GM13977 (cell line): ENCODE results near the gene ALDH1L1.

Experiments
- DNase-seq: peaks from one replicate; pipeline ENCODE4 v3.0.0; 2012; ENCODE audit warnings: low spot score
- in situ Hi-C: fragments of 300-500 bp; cut with MboI; formaldehyde crosslinking; loops from one replicate; pipeline ENCODE4 v1.12.0; 2022; ENCODE audit warnings: low sequenced_read_pairs, low pct_unique_long_range_greater_than_20kb, mixed read lengths, inconsistent platforms; ENCODE audit not compliant: unreplicated experiment
- TF ChIP-seq, protein P1 (sequence below): IDR thresholded peaks from 2 replicates; pipeline ENCODE4 v1.5.1; 2012; ENCODE audit warnings: mild to moderate bottlenecking, control low read depth; ENCODE audit not compliant: insufficient read depth; ENCODE audit errors: extremely low read depth, missing control alignments

ALDH1L1 gene

DNA sequence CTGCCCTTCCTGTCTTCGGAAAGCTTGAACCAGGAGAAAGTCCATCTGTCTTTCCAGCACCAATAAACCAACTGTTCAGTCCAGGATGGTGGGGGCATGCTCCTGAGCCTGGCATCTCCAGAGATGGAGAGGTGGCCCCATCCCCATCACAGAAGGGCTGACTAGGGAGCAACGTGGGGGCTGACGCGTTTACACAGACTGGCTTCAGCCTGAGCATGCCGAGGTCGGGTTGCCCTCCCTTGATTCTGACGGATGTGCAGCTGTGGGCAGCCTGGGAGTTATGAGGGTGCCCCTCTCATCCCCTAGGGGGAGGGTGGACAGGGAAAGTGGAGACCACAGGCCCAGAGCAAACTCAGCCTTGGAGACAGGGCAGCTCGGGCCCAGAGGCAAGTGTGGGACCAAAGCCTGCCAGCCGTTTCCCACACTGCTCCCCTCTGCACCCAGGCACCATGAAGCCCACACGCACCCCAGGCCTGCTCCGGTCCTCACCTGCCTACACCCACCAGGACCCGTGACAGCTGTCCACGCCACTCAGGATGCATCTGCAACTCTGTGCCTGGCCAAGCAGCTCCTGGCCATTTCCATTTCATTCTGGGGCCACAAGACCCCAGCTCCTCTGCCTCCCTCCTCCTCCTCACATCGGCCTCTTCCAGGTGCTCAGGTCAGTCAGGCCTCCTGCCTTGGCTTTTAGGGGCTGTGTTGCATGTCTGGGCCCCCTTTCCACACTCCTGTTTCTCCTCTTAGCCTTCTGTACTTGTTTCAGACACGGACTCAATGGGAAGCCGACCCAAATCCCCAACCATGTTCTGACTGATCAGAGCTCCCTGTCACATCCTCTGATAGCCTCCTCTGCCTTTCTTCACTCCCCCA lies 48.3 kb downstream of the ALDH1L1 start:
- TF ChIP-seq, protein P1, sequence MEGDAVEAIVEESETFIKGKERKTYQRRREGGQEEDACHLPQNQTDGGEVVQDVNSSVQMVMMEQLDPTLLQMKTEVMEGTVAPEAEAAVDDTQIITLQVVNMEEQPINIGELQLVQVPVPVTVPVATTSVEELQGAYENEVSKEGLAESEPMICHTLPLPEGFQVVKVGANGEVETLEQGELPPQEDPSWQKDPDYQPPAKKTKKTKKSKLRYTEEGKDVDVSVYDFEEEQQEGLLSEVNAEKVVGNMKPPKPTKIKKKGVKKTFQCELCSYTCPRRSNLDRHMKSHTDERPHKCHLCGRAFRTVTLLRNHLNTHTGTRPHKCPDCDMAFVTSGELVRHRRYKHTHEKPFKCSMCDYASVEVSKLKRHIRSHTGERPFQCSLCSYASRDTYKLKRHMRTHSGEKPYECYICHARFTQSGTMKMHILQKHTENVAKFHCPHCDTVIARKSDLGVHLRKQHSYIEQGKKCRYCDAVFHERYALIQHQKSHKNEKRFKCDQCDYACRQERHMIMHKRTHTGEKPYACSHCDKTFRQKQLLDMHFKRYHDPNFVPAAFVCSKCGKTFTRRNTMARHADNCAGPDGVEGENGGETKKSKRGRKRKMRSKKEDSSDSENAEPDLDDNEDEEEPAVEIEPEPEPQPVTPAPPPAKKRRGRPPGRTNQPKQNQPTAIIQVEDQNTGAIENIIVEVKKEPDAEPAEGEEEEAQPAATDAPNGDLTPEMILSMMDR: no peak
- in situ Hi-C loops: no loop called here
- DNase-seq: no peak

DNA sequence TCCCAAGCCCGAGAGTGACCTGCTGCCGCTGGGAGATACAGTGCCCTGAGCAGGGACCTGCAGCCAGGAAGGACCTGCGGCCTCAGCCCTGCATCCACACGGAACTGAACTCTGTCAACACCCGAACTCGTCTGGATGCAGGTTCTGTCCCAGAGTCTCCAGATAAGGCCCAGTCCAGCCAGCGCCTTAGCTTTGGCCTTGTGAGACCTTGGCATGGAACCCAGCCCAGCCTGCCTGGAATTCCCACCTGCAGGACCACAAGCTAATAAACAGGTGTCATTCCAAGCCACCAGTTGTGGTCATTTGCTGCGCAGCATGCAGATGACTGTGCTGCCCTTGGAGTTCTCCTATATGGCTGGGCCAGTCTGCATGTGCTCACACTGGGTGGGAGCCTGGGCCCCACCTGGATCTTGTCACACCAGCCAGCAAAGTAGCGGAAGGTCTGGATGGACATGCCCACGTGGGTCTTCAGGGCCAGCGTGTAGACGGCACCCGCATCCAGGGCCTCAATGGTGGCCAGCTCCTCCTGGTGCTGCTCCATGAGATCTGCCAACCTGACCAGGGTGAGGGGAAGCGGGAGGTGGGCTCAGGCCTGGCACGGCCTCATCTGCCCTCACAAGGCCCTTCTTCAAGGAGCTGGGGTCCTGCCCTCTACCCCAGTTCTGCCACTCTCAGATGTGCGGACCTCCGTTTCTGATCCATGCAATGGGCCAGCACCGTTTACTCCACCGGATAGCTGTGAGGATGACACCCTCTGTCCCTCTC lies 49.2 kb downstream of the ALDH1L1 start:
- DNase-seq: no peak
- in situ Hi-C loops: no loop called here
- TF ChIP-seq, protein P1: no peak

- TF ChIP-seq, protein P1: no peak
- DNase-seq: no peak
- in situ Hi-C loops: no loop called here
Observed at GRCh38 chr3:126130081-126130855, 50.1 kb downstream of the ALDH1L1 start.

- TF ChIP-seq, protein P1: no peak
- in situ Hi-C loops: no loop called here
- no peak for DNase-seq
Observed at GRCh38 chr3:126129398-126129891, 50.9 kb downstream of the ALDH1L1 start.

- no peak for DNase-seq
- TF ChIP-seq, protein P1: no peak
- in situ Hi-C loops: no loop called here
Observed at GRCh38 chr3:126128504-126129397, 51.6 kb downstream of the ALDH1L1 start.
